Activated CD8-positive, alpha-beta memory T cell treated with anti-CD3 and anti-CD28 coated beads, Interleukin-2, amount 50 U/mL, for 24 hours (primary cell): ENCODE data around the gene CWF19L2.

Experiments
- DNase-seq: peaks from one replicate; pipeline ENCODE4 v3.0.0-alpha.2; 2020; ENCODE audit errors: extremely low read depth

Gene CWF19L2

GRCh38 chr11:107301878-107302277 is 155.7 kb downstream of the CWF19L2 start:
- no peak for DNase-seq

GRCh38 chr11:107293677-107294344 is 163.8 kb downstream of the CWF19L2 start:
- no peak for DNase-seq

- no peak for DNase-seq
These were observed 175.4 kb downstream of the CWF19L2 start for GRCh38 chr11:107282195-107282594.
